KMS-11 (cell line): ENCODE results near the gene GDF2.

Experiments used
- H2AFZ ChIP-seq: fragments of 200-600 bp; sonication (generic); 2 replicates; pipeline ENCODE4 v1.6.1; 2016; ENCODE audit warnings: antibody characterized with exemption, mixed run types, low read depth
- H3K27ac ChIP-seq: fragments of 200-600 bp; sonication (generic); 2 replicates; pipeline ENCODE4 v1.6.1; 2016; ENCODE audit warnings: mild to moderate bottlenecking, mixed run types
- H3K27me3 ChIP-seq: fragments of 200-600 bp; sonication (generic); 2 replicates; pipeline ENCODE4 v1.6.1; 2017; ENCODE audit warnings: mild to moderate bottlenecking, low read depth, mixed run types, moderate library complexity; ENCODE audit not compliant: insufficient read depth
- H3K36me3 ChIP-seq: fragments of 200-600 bp; sonication (generic); 2 replicates; pipeline ENCODE4 v1.6.1; 2017; ENCODE audit warnings: mild to moderate bottlenecking, mixed run types; ENCODE audit not compliant: insufficient read depth
- H3K4me1 ChIP-seq: fragments of 200-600 bp; sonication (generic); 2 replicates; pipeline ENCODE4 v1.6.1; 2016; ENCODE audit warnings: mild to moderate bottlenecking, low read depth, mixed run types; ENCODE audit not compliant: poor library complexity, severe bottlenecking
- H3K4me2 ChIP-seq: fragments of 200-600 bp; sonication (generic); 2 replicates; pipeline ENCODE4 v1.7.0; 2016; ENCODE audit warnings: mild to moderate bottlenecking, mixed run types
- H3K4me3 ChIP-seq: fragments of 200-600 bp; sonication (generic); IDR thresholded peaks from 2 replicates; pipeline ENCODE4 v1.6.1; 2017; ENCODE audit warnings: low read depth, low read length, mixed read lengths; ENCODE audit not compliant: insufficient read depth
- H3K79me2 ChIP-seq: fragments of 200-600 bp; sonication (generic); 2 replicates; pipeline ENCODE4 v1.6.1; 2016; ENCODE audit warnings: low read depth, mixed run types; ENCODE audit not compliant: insufficient read depth
- H3K9ac ChIP-seq: fragments of 200-600 bp; sonication (generic); 2 replicates; pipeline ENCODE4 v1.6.1; 2016; ENCODE audit warnings: mild to moderate bottlenecking, mixed run types
- H4K20me1 ChIP-seq: fragments of 200-600 bp; sonication (generic); 2 replicates; pipeline ENCODE4 v1.6.1; 2016; ENCODE audit warnings: mild to moderate bottlenecking, mixed run types; ENCODE audit not compliant: insufficient read depth
- TF ChIP-seq, protein P1 (sequence below): fragments of 200-600 bp; sonication (generic); conservative IDR thresholded peaks from 2 replicates; pipeline ENCODE4 v1.6.1; 2017; ENCODE audit warnings: low read depth, mild to moderate bottlenecking, antibody characterized with exemption, low read length, moderate library complexity, mixed read lengths

The GDF2 gene

DNA sequence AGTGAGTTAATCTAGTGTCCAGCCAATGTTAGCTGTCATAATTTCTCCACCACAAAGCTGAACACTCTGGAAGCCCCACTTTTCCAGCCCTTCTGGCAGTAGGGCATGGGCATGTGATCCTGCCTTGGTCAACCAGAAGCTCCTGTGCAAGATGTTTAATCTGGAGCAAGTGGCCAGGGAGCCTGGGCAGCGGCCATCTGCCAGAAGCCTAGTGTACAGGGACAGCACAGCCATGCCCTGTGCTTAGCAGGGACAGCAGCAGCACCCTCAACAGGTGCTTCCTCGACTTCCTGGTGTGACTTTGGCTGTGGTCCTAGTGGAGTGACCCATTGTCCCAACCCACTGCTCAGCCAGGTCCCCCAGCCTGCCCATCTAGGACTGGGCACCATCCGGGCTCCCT lies 36.2 kb downstream of the GDF2 start:
- Histone ChIP-seq H2AFZ (no peak overlapping the region), H3K79me2 (no peaks in the 10 kb centered on the region), H3K4me2 (no peak overlapping the region), H3K27me3 (no peaks in the 10 kb centered on the region), H3K4me1 (no peaks in the 10 kb centered on the region), H4K20me1 (no peaks in the 10 kb centered on the region), H3K4me3 (no peak overlapping the region), H3K9ac (no peak overlapping the region), H3K36me3 (no peaks in the 10 kb centered on the region), H3K27ac (no peak overlapping the region)
- TF ChIP-seq, protein P1, sequence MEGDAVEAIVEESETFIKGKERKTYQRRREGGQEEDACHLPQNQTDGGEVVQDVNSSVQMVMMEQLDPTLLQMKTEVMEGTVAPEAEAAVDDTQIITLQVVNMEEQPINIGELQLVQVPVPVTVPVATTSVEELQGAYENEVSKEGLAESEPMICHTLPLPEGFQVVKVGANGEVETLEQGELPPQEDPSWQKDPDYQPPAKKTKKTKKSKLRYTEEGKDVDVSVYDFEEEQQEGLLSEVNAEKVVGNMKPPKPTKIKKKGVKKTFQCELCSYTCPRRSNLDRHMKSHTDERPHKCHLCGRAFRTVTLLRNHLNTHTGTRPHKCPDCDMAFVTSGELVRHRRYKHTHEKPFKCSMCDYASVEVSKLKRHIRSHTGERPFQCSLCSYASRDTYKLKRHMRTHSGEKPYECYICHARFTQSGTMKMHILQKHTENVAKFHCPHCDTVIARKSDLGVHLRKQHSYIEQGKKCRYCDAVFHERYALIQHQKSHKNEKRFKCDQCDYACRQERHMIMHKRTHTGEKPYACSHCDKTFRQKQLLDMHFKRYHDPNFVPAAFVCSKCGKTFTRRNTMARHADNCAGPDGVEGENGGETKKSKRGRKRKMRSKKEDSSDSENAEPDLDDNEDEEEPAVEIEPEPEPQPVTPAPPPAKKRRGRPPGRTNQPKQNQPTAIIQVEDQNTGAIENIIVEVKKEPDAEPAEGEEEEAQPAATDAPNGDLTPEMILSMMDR = no peak

DNA sequence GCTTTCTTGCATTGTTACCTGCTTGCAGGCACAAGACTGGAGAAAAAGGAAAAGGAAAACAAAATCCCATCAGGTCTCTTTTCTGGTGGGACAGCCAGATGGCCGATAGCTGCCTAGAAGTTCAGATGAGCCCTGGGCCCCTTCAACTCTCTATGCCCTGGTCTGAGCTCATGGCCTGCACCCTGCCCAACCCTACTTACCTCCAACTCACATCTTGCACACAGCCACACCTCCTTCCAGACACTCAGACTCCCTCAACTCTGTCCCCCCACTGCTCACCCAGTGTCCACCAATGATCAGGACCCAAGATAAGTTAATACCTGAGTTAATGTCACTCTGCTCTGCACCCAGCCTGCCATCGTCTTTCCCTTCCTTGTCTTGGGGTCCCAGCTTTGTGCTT lies 36.8 kb downstream of the GDF2 start:
- Histone ChIP-seq H3K27me3 (no peaks in the 10 kb centered on the region), H3K4me3 (no peak overlapping the region), H3K36me3 (no peaks in the 10 kb centered on the region), H4K20me1 (no peaks in the 10 kb centered on the region), H3K27ac (no peak overlapping the region), H3K4me2 (no peak overlapping the region), H3K79me2 (no peaks in the 10 kb centered on the region), H3K9ac (no peak overlapping the region), H3K4me1 (no peaks in the 10 kb centered on the region), H2AFZ (no peak overlapping the region)
- TF ChIP-seq, protein P1 = no peak

DNA sequence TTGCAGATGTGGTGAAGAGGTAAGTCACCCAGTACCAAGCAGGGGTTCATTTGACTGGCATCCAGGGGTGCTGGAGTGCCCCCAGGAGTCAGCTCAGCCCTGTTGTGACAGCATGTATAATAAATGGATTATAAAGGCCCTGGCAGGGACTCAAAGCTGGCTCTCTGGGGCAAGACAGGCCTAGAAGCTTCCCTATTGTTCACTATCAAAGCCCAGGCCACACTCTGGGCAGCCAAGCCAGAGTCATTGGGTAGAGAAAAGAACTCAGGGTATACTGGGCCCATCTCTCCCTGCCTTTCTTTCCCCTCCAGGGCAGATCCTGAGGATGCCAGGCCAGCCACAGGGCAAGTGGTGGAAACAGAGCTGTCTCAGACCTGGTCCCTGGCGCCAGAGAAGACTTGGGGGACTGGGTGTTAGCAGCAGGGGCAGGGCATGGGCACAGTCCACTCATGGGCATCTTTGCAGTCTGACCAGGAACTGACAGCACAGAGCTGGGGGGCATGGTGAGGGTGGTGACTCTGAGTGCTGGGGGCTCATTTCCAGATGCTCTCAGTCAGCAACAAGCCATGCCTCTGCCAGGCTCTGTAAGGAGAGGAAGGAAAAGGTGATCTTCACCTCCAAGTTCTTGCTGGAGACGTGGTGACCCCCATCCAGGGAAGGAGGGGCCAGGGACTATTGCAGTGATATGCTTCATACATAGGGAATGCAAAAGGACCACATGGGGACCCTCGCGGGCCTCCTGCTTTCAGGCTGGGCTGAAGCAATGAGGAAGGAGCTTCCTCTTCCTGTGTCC lies 37.6 kb downstream of the GDF2 start:
- Histone ChIP-seq H4K20me1 (no peaks in the 10 kb centered on the region), H3K4me2 (no peak overlapping the region), H3K27me3 (no peaks in the 10 kb centered on the region), H2AFZ (no peak overlapping the region), H3K79me2 (no peaks in the 10 kb centered on the region), H3K9ac (no peak overlapping the region), H3K36me3 (no peaks in the 10 kb centered on the region), H3K27ac (no peak overlapping the region), H3K4me3 (no peak overlapping the region), H3K4me1 (no peaks in the 10 kb centered on the region)
- TF ChIP-seq, protein P1 = no peak

DNA sequence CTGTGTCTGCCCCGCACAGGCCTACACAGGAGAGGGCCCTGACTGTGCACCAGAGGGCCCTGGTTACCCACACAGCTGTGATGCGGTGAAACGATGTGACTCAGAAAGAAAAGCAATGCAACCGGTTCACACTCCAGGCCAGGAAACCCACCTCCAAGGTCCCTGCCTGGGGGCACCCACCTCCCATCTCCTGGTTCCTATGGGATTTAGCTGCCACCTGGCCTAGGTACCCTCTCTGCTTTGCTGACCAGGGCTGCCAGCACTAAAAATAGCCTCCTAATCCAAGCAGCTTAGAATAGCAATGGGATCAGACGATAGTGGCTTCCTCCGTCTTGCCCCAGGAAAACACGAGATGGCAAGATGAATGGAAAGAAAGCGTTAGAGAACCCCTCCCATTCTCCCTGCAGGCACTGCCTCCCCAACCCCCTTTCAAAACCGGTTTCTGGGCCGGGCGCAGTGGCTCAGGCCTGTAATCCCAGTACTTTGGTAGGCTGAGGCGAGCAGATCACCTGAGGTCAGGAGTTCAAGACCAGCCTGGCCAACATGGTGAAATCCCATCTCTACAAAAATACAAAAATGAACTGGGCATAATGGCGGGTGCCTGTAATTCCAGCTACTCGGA lies 38.3 kb downstream of the GDF2 start:
- Histone ChIP-seq H3K79me2 (no peaks in the 10 kb centered on the region), H3K4me1 (no peaks in the 10 kb centered on the region), H3K9ac (no peak overlapping the region), H3K4me2 (no peak overlapping the region), H4K20me1 (no peaks in the 10 kb centered on the region), H3K27me3 (no peaks in the 10 kb centered on the region), H3K27ac (no peak overlapping the region), H3K36me3 (no peaks in the 10 kb centered on the region), H3K4me3 (no peak overlapping the region), H2AFZ (no peak overlapping the region)
- TF ChIP-seq, protein P1 = no peak
